Measurements from ENCODE around the gene GATA5. TPM values are rescaled to one million over a fixed set of nuclear protein-coding genes. Genes with fewer than 3 reads are reported as not detected.

Gene GATA5
- total RNA-seq, 3 donors from 2014 or later, result 0.73 TPM; not detected in 2

DNA sequence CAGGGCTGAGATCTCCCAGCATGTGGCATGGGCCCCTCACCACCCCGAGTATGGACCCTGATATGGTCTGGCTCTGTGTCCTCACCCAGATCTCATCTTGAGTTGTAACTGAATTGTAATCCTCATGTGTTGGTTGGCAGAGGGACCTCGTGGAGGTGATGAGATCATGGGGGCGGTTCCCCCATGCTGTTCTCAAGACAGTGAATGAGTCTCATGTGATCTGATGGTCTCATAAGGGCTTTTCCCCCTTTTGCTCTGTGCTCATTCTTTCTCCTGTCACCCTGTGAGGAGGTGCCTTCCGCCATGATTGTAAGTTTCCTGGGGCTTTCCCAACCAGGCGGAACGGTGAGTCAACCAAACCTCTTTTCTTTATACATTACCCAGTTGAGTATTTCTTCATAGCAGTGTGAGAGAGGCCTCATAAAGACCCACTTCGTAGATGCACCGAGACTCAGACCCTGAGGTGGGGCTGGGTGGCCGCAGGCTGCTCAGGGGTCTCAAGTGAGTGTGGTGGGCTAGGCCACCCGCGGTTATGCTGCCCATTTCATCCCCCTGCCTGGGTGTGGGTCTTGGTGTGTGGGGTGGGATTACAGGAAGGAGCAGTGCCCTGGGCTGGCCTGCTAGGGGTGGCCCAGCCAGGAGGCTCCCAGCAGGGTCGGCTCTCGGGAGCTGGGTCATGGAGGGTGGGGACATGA is 26.2 kb upstream of the GATA5 start:
- Histone ChIP-seq H3K4me1 (no peaks in the 10 kb centered on the region), H3K9me3 (no peaks in the 10 kb centered on the region), H3K27ac (no peak overlapping the region), H3K27me3 (peaks cover 0 to 9% of the 10 kb centered on the region in 2 donors), H3K4me3 (no peak overlapping the region), H3K36me3 (no peaks in the 10 kb centered on the region)
- DNase-seq (ENCODE audit: low spot score in 2 of 2), result no peak
- intact Hi-C loops (cut with DNase I; ENCODE audit: low total_unique reads), result loop anchor here (10.0 kb wide), 1 partner anchor 113 kb away; no protein-coding TSS in a partner anchor
- TF ChIP-seq POLR2A (IDR thresholded peaks at IDR 0.05) (no peak), POLR2AphosphoS5 (IDR thresholded peaks at IDR 0.05) (no peak)
- TF ChIP-seq, protein P1, sequence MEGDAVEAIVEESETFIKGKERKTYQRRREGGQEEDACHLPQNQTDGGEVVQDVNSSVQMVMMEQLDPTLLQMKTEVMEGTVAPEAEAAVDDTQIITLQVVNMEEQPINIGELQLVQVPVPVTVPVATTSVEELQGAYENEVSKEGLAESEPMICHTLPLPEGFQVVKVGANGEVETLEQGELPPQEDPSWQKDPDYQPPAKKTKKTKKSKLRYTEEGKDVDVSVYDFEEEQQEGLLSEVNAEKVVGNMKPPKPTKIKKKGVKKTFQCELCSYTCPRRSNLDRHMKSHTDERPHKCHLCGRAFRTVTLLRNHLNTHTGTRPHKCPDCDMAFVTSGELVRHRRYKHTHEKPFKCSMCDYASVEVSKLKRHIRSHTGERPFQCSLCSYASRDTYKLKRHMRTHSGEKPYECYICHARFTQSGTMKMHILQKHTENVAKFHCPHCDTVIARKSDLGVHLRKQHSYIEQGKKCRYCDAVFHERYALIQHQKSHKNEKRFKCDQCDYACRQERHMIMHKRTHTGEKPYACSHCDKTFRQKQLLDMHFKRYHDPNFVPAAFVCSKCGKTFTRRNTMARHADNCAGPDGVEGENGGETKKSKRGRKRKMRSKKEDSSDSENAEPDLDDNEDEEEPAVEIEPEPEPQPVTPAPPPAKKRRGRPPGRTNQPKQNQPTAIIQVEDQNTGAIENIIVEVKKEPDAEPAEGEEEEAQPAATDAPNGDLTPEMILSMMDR (IDR thresholded peaks at IDR 0.05), result no peak

DNA sequence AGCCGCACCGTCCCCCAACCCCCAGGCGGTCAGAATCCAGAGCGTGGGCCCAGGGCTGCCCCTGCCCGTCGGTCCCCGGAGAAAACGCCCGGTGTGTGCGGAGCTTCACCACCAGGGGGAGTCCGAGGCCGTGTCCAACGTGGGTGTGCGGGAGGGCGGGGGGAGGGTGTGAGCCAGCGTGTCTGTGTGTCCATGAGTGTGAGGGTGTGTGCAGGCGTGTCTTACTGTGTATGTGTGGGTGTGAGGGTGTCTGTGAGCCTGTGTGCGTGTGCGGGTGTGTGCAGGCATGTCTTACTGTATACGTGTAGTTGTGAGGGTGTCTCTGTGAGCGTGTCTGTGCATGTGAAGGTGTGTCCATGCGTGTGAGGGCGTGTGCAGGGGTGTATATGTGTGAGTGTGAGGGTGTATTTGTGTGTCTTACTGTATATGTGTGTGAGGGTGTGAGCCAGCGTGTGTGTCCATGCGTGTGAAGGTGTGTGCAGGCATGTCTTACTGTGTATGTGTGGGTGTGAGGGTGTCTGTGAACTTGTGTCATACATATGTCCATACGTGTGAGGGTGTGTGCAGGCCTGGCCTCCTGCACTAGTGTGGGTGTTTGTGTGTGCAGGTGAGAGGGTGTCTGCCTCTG is 24.6 kb upstream of the GATA5 start:
- peaks cover 0 to 22% of the 10 kb centered on the region in 2 donors for H3K27me3 ChIP-seq
- H3K4me3 ChIP-seq, result peak overlapping the region in 1 of 3 donors; percentile 12
- no peaks in the 10 kb centered on the region for H3K4me1 ChIP-seq
- intact Hi-C loops (cut with DNase I; ENCODE audit: low total_unique reads), result loop anchor here (10.0 kb wide), 1 partner anchor 114 kb away; no protein-coding TSS in a partner anchor
- TF ChIP-seq, protein P1 (IDR thresholded peaks at IDR 0.05), result peak; percentile 71 to 93 (median 91)
- no peak for TF ChIP-seq POLR2AphosphoS5 (IDR thresholded peaks at IDR 0.05)
- H3K27ac ChIP-seq, result no peak overlapping the region
- no peaks in the 10 kb centered on the region for H3K9me3 ChIP-seq
- no peaks in the 10 kb centered on the region for H3K36me3 ChIP-seq
- DNase-seq (ENCODE audit: low spot score in 2 of 2), result peak; percentile 39 to 77

DNA sequence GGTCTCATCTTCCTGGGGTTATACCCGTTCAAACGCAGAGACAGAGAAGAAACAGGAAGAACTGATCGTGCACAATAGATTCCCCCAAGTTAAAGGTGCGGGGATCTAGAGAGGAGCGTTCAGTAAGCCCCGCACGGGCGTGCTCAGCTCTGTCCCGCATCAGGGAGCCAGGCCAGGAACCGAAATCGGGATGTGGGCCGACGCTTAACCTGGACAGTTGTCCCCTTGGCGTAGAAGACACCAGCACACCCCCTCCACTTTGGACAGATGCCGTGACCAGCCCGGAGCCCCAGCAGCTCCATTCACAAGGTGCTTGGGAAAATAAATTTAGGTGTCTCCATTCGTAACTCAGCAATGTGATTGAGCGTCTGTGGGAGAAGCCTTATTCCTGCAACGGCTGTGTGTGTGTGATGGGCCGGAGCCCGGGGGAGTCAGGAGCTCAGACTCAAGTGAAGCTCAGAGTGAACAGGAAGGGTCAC is 24.0 kb upstream of the GATA5 start:
- no peak overlapping the region for H3K27ac ChIP-seq
- peaks cover 0 to 22% of the 10 kb centered on the region in 2 donors for H3K27me3 ChIP-seq
- H3K4me3 ChIP-seq, result peak overlapping the region in 1 of 3 donors; percentile 12
- DNase-seq (ENCODE audit: low spot score in 2 of 2), result no peak
- TF ChIP-seq POLR2A (IDR thresholded peaks at IDR 0.05), result no peak
- no peak for TF ChIP-seq POLR2AphosphoS5 (IDR thresholded peaks at IDR 0.05)
- TF ChIP-seq, protein P1 (IDR thresholded peaks at IDR 0.05), result no peak
- H3K9me3 ChIP-seq, result no peaks in the 10 kb centered on the region
- H3K36me3 ChIP-seq, result no peaks in the 10 kb centered on the region
- H3K4me1 ChIP-seq, result no peaks in the 10 kb centered on the region
- intact Hi-C loops (cut with DNase I; ENCODE audit: low total_unique reads), result loop anchor here (10.0 kb wide), 2 partner anchors 115 to 285 kb away; no protein-coding TSS in a partner anchor

DNA sequence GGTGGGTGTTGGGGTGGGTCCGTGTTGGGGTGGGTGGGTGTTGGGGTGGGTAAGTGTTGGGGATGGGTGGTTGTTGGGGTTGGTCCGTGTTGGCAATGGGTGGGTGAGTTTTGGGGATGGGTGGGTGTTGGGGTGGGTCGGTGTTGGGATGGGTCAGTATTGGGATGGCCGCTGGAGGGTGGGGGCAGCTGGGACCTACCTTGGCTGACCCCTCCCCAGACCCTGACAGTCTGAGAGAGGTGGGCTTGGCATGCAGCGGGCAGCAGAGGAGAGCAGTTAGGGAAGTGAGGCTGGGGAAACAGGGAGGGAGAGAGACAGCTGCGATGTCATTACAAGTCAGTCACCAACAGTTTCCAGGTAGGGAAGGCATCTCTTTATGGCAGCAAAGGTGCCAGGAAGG is 23.1 kb upstream of the GATA5 start:
- H3K9me3 ChIP-seq, result no peaks in the 10 kb centered on the region
- intact Hi-C loops (cut with DNase I; ENCODE audit: low total_unique reads), result loop anchor here (10.0 kb wide), 1 partner anchor 286 kb away; no protein-coding TSS in a partner anchor
- no peak for TF ChIP-seq POLR2A (IDR thresholded peaks at IDR 0.05)
- no peak for TF ChIP-seq POLR2AphosphoS5 (IDR thresholded peaks at IDR 0.05)
- TF ChIP-seq, protein P1 (IDR thresholded peaks at IDR 0.05), result no peak

More for the DNA sequence above, 23.1 kb upstream of the GATA5 start:
- H3K27ac ChIP-seq, result no peak overlapping the region
- no peaks in the 10 kb centered on the region for H3K36me3 ChIP-seq
- peaks cover 0 to 22% of the 10 kb centered on the region in 2 donors for H3K27me3 ChIP-seq
- DNase-seq (ENCODE audit: low spot score in 2 of 2), result no peak
- H3K4me3 ChIP-seq, result no peak overlapping the region
- no peaks in the 10 kb centered on the region for H3K4me1 ChIP-seq
